Lower leg skin (tissue), 3 donors: ENCODE results near the gene ANO10.

Experiments
- CTCF ChIP-seq, 3 donors: fragments of 450-650 bp; IDR thresholded peaks; one replicate each; pipeline ENCODE4 v1.5.1; 2016; ENCODE audit warnings: antibody characterized with exemption in 3 of 3, mild to moderate bottlenecking in 3 of 3, moderate library complexity in 2 of 3
- POLR2A ChIP-seq, 2 donors: fragments of 450-650 bp; IDR thresholded peaks; one replicate each; pipeline ENCODE4 v1.6.1; 2016 to 2017; ENCODE audit warnings: antibody characterized with exemption in 2 of 2, mild to moderate bottlenecking in 1 of 2, moderate library complexity in 1 of 2

DNA sequence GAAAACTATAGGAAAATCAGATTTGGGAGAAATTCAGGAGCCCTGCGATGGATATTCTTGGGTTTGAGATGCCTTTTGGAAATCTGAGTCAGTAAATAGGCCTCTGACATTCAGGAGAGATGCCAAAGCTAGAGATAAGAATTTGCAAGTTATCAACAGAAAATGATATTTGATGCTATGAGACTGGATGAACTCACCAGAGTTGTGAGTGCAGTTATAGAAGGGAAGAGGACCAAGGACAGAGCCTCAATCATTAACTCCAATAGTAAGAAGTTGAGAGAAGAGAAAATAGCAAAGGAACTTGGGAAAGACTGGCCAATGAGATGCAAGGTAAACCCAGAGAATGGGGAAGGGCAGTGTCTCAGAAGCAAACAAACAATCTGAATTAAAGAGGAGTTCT lies 7.9 kb upstream of the ANO10 start:
- no peak for TF ChIP-seq CTCF (IDR thresholded peaks at IDR 0.05)
- no peak for TF ChIP-seq POLR2A (IDR thresholded peaks at IDR 0.05)
